ENCODE measurements around the gene EMP1. TPM values are rescaled to one million over a fixed set of nuclear protein-coding genes. Genes with fewer than 3 reads are reported as not detected.

The EMP1 gene
- total and polyA plus RNA-seq, 9 donors, result 21.3 to 116 (median 64.1) TPM

DNA sequence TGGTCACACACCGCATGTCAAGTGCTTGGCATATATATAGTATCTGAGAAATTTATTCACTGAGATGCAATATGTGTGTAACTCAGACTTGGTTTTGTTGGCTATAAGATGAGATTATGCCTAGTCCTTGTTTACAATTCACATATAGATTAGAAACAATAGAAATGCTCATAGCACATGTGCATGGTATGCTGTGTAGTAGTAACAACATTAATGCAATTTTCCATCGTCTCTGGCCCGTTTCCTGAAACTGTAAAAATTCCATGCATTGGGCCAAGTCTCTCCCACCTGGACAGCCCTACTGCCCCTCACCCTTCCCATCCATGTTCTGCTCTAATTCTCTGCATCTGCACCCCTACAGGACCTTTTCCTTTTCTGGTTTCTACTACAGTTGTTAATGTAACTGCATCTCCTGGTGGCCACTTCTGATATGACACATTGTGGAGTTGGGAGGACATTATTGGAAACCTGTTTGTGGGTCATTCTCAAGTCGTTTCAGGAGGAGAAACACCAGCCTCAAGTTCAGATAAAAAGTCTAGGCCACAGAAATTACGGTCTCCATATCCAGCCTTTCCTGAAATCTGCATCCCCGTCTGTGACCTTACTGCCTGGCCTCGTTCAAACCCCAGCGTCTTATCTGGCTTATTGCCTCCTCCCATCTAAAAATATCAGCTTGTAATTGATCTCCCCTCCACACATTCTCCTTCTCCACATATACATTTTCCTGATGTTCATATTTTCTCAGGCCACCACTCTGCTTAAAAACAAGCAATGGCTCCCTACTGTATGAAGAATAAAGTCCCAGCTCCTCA lies 37.5 kb downstream of the EMP1 start:
- Histone ChIP-seq H3K4me1 (ENCODE audit: insufficient read depth) (no peaks in the 10 kb centered on the region), H3K4me3 (no peak overlapping the region), H3K9me3 (no peaks in the 10 kb centered on the region), H3K36me3 (no peaks in the 10 kb centered on the region), H3K27ac (no peak overlapping the region), H3K27me3 (no peaks in the 10 kb centered on the region)
- intact Hi-C loops (cut with DNase I), result no loop called here
- WGBS, 3 donors, result 48 to 53% (median 49%) methylated on average over 8 of the region's 8 CpGs
- DNase-seq, result peak in 1 of 5 donors; percentile 41
- TF ChIP-seq, protein P1, sequence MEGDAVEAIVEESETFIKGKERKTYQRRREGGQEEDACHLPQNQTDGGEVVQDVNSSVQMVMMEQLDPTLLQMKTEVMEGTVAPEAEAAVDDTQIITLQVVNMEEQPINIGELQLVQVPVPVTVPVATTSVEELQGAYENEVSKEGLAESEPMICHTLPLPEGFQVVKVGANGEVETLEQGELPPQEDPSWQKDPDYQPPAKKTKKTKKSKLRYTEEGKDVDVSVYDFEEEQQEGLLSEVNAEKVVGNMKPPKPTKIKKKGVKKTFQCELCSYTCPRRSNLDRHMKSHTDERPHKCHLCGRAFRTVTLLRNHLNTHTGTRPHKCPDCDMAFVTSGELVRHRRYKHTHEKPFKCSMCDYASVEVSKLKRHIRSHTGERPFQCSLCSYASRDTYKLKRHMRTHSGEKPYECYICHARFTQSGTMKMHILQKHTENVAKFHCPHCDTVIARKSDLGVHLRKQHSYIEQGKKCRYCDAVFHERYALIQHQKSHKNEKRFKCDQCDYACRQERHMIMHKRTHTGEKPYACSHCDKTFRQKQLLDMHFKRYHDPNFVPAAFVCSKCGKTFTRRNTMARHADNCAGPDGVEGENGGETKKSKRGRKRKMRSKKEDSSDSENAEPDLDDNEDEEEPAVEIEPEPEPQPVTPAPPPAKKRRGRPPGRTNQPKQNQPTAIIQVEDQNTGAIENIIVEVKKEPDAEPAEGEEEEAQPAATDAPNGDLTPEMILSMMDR (IDR thresholded peaks at IDR 0.05), result peak in 2 of 3 donors; percentile 37 to 38
- TF ChIP-seq POLR2A (IDR thresholded peaks at IDR 0.05) (no peak), EP300 (IDR thresholded peaks at IDR 0.05) (no peak)

GRCh38 chr12:13238204-13238603 lies 41.7 kb downstream of the EMP1 start:
- intact Hi-C loops (cut with DNase I), result no loop called here

DNA sequence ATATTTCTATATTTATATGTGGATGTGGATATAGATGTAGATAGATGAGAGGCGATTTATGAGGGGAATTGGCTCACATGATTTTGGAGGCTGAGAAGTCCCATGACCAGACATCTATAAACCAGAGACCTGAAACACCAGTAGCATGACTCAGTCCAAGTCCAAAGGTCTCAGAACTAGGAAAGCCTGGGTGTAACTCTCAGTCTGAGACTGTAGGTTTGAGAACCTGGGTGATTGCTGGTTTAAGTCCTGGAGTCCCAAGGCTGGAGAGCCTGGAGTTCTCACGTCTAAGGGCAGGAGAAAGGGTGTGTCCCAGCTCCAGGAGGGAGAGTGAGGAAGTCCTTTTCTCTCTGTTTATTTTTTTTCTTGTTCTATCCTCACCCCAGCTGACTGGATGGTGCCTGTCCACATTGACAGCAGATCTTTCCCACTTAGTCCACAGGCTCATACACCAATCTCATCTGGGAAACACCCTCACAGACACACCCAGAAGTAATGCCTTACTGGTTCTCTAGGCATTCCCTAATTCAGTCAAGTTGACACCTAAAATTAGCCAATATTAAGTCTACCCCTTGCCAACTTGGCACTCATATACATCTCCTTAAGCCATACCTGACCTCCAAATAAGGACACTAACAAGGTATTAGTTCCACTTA lies 45.4 kb downstream of the EMP1 start:
- no peaks in the 10 kb centered on the region for H3K4me1 ChIP-seq (ENCODE audit: insufficient read depth)
- TF ChIP-seq EP300 (IDR thresholded peaks at IDR 0.05) (no peak), POLR2A (IDR thresholded peaks at IDR 0.05) (no peak)
- TF ChIP-seq, protein P1 (IDR thresholded peaks at IDR 0.05), result no peak
- no peaks in the 10 kb centered on the region for H3K36me3 ChIP-seq
- H3K27me3 ChIP-seq, result no peaks in the 10 kb centered on the region
- intact Hi-C loops (cut with DNase I), result no loop called here
- no peak overlapping the region for H3K4me3 ChIP-seq
- 87 to 93% (median 87%) methylated on average over 2 of the region's 2 CpGs for WGBS, 3 donors
- no peak overlapping the region for H3K27ac ChIP-seq
- DNase-seq, result no peak
- no peaks in the 10 kb centered on the region for H3K9me3 ChIP-seq

More at GRCh38 chr12:13238204-13238603, 41.7 kb downstream of the EMP1 start:
- no peaks in the 10 kb centered on the region for H3K36me3 ChIP-seq
- 40 to 70% (median 54%) methylated on average over 7 of the region's 7 CpGs for WGBS, 3 donors
- H3K9me3 ChIP-seq, result no peaks in the 10 kb centered on the region
- no peaks in the 10 kb centered on the region for H3K27me3 ChIP-seq
- TF ChIP-seq, protein P1 (IDR thresholded peaks at IDR 0.05), result no peak
- TF ChIP-seq POLR2A (IDR thresholded peaks at IDR 0.05), result no peak
- TF ChIP-seq EP300 (IDR thresholded peaks at IDR 0.05), result no peak
- no peak overlapping the region for H3K4me3 ChIP-seq
- H3K4me1 ChIP-seq (ENCODE audit: insufficient read depth), result no peaks in the 10 kb centered on the region
- DNase-seq, result no peak
- H3K27ac ChIP-seq, result no peak overlapping the region

DNA sequence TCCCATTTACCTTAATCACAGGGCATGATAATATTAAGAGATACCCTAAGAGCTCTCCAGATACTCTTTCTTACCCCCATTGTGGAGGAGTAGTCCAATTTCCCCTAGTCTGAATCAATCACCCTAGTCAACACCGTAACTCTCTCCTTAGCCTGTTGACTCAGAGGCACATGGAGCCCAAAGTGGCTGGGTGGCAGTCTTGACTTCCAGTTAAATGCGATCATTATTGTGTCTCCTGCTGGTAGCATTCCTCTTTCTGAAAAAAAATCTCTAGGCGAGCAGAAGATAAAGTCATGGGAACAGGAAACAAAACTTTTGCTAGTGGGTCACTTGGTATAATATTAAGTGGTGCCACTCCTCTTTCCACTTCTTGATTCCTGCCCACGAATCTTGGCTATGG lies 46.4 kb downstream of the EMP1 start:
- Histone ChIP-seq H3K4me1 (ENCODE audit: insufficient read depth) (no peaks in the 10 kb centered on the region), H3K9me3 (no peaks in the 10 kb centered on the region), H3K27ac (no peak overlapping the region), H3K36me3 (no peaks in the 10 kb centered on the region), H3K27me3 (no peaks in the 10 kb centered on the region), H3K4me3 (no peak overlapping the region)
- TF ChIP-seq POLR2A (IDR thresholded peaks at IDR 0.05) (no peak), EP300 (IDR thresholded peaks at IDR 0.05) (no peak)
- TF ChIP-seq, protein P1 (IDR thresholded peaks at IDR 0.05), result no peak
- DNase-seq, result no peak
- 71 to 81% (median 74%) methylated on average over 4 of the region's 4 CpGs for WGBS, 3 donors
- intact Hi-C loops (cut with DNase I), result no loop called here

Data from ovary (tissue), 9 donors.